HEK293 (cell line): ENCODE data around the gene AMIGO1.
"Not testable (repeated sequence)": the region's sequence is repeated elsewhere in the genome, so short reads cannot be mapped to it uniquely, and the experiment has no call there.

Source experiments
- CTCF ChIA-PET: fragments of 350-600 bp; formaldehyde crosslinking; extraction: SDS; loops from one replicate; lab custom pipeline; 2021; ENCODE audit warnings: antibody characterized with exemption; lab: Yijun Ruan, JAX
- POLR2A ChIA-PET: fragments of 300-600 bp; formaldehyde crosslinking; extraction: SDS; loops from one replicate; lab custom pipeline; 2020; ENCODE audit warnings: antibody characterized with exemption, inconsistent platforms; lab: Yijun Ruan, JAX
- H3K27ac ChIP-seq: fragments of 200-500 bp; sonication (Bioruptor generic); 2 replicates; pipeline ENCODE4 v1.5.1; 2014; ENCODE audit warnings: low read depth, low read length, control low read depth, inconsistent platforms; ENCODE audit errors: extremely low read depth
- H3K36me3 ChIP-seq, 2 experiments: fragments of 200-500 bp in 1 of 2; sonication (Bioruptor generic) in 1 of 2; 1 replicate in 1 of 2; 2 replicates in 1 of 2; pipeline ENCODE4 v1.5.1; 2014 to 2017; ENCODE audit warnings: inconsistent platforms in 2 of 2, low read length in 2 of 2; ENCODE audit not compliant: control insufficient read depth in 2 of 2, insufficient read depth in 1 of 2
- H3K4me1 ChIP-seq: fragments of 200-500 bp; sonication (Bioruptor generic); 2 replicates; pipeline ENCODE4 v1.5.1; 2014; ENCODE audit warnings: mild to moderate bottlenecking, low read length, inconsistent platforms; ENCODE audit not compliant: control insufficient read depth, insufficient read depth
- H3K4me3 ChIP-seq: 2 replicates; pipeline ENCODE4 v1.5.1; 2011; ENCODE audit warnings: low read depth, mild to moderate bottlenecking, control low read depth, low read length, moderate library complexity
- H3K9me3 ChIP-seq: fragments of 200-500 bp; sonication (Bioruptor generic); 2 replicates; pipeline ENCODE4 v1.5.1; 2014; ENCODE audit warnings: low read depth, low read length, inconsistent platforms; ENCODE audit not compliant: control insufficient read depth, insufficient read depth
- EGR2 ChIP-seq: fragments of 450-650 bp; formaldehyde crosslinking; IDR thresholded peaks from 2 replicates; pipeline ENCODE4 v1.5.1; 2016; ENCODE audit warnings: low read depth, missing biosample characterization, missing genetic modification characterization
- HOXC10 ChIP-seq: sonication (generic); formaldehyde crosslinking; IDR thresholded peaks from 2 replicates; pipeline ENCODE4 v1.8.1; 2023; ENCODE audit warnings: mild to moderate bottlenecking, missing genetic modification reagents
- OVOL3 ChIP-seq: fragments of 450-650 bp; formaldehyde crosslinking; IDR thresholded peaks from 2 replicates; pipeline ENCODE4 v1.5.1; 2016; ENCODE audit warnings: missing biosample characterization, missing genetic modification characterization
- YY1 ChIP-seq: fragments of 450-650 bp; formaldehyde crosslinking; IDR thresholded peaks from 2 replicates; pipeline ENCODE4 v1.5.1; 2018; ENCODE audit warnings: missing biosample characterization, missing genetic modification characterization
- ZNF214 ChIP-seq: fragments of 450-650 bp; formaldehyde crosslinking; IDR thresholded peaks from 2 replicates; pipeline ENCODE4 v1.5.1; 2017; ENCODE audit warnings: missing biosample characterization, mild to moderate bottlenecking, missing genetic modification characterization, borderline replicate concordance
- ZNF221 ChIP-seq: fragments of 450-650 bp; formaldehyde crosslinking; IDR thresholded peaks from 2 replicates; pipeline ENCODE4 v1.5.1; 2017; ENCODE audit warnings: missing biosample characterization, missing genetic modification characterization, borderline replicate concordance
- ZNF223 ChIP-seq: fragments of 450-650 bp; formaldehyde crosslinking; IDR thresholded peaks from 2 replicates; pipeline ENCODE4 v1.5.1; 2016; ENCODE audit warnings: missing biosample characterization, missing genetic modification characterization
- ZNF23 ChIP-seq: fragments of 450-650 bp; formaldehyde crosslinking; IDR thresholded peaks from 2 replicates; pipeline ENCODE4 v1.5.1; 2016; ENCODE audit warnings: missing biosample characterization, missing genetic modification characterization, borderline replicate concordance
- ZNF433 ChIP-seq: fragments of 450-650 bp; formaldehyde crosslinking; IDR thresholded peaks from 2 replicates; pipeline ENCODE4 v1.5.1; 2016; ENCODE audit warnings: missing biosample characterization, missing genetic modification characterization, low read depth
- ZNF654 ChIP-seq: fragments of 450-650 bp; formaldehyde crosslinking; IDR thresholded peaks from 2 replicates; pipeline ENCODE4 v1.5.1; 2016; ENCODE audit warnings: low read depth, missing biosample characterization, missing genetic modification characterization
- ZNF664 ChIP-seq: fragments of 450-650 bp; formaldehyde crosslinking; IDR thresholded peaks from 2 replicates; pipeline ENCODE4 v1.5.1; 2016; ENCODE audit warnings: missing biosample characterization, missing genetic modification characterization
- ZNF777 ChIP-seq: fragments of 450-650 bp; formaldehyde crosslinking; IDR thresholded peaks from 2 replicates; pipeline ENCODE4 v1.5.1; 2017; ENCODE audit warnings: missing biosample characterization, missing genetic modification characterization, borderline replicate concordance
- TF ChIP-seq, protein P1 (sequence below): fragments of 450-650 bp; formaldehyde crosslinking; IDR thresholded peaks from 2 replicates; pipeline ENCODE4 v1.5.1; 2016; ENCODE audit warnings: missing biosample characterization, missing genetic modification characterization
- TF ChIP-seq, protein P2 (sequence below): fragments of 450-650 bp; formaldehyde crosslinking; IDR thresholded peaks from 2 replicates; pipeline ENCODE4 v1.5.1; 2017; ENCODE audit warnings: missing biosample characterization, mild to moderate bottlenecking, missing genetic modification characterization, moderate library complexity

Gene AMIGO1

GRCh38 chr1:109475261-109475660 is 34.3 kb downstream of the AMIGO1 start:
- H3K27ac ChIP-seq: no peak overlapping the region
- TF ChIP-seq ZNF654 (tag by site-specific recombination) (no peak), ZNF223 (tag by site-specific recombination) (no peak), ZNF433 (no peak)
- TF ChIP-seq, all 188 proteins: peak for 0
- no peaks in the 10 kb centered on the region for H3K36me3 ChIP-seq
- no peak overlapping the region for H3K4me3 ChIP-seq
- POLR2A ChIA-PET: no interaction called here
- CTCF ChIA-PET: interaction anchor here (0.7 to 1.4 kb wide), 2 partner anchors 15 to 19 kb away, joined by 4 to 5 read pairs; partner anchors contain the start of gene CYB561D1
- no peaks in the 10 kb centered on the region for H3K9me3 ChIP-seq
- no peaks in the 10 kb centered on the region for H3K4me1 ChIP-seq

- no peaks in the 10 kb centered on the region for H3K4me1 ChIP-seq
- no peak for TF ChIP-seq YY1
- TF ChIP-seq, protein P1, sequence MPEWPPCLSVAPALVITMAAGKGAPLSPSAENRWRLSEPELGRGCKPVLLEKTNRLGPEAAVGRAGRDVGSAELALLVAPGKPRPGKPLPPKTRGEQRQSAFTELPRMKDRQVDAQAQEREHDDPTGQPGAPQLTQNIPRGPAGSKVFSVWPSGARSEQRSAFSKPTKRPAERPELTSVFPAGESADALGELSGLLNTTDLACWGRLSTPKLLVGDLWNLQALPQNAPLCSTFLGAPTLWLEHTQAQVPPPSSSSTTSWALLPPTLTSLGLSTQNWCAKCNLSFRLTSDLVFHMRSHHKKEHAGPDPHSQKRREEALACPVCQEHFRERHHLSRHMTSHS (tag by site-specific recombination): no peak
- TF ChIP-seq ZNF214: no peak
- TF ChIP-seq ZNF23 (tag by site-specific recombination): no peak
- no peak for TF ChIP-seq ZNF777 (tag by site-specific recombination)
- no peak for TF ChIP-seq OVOL3
- no peak for TF ChIP-seq EGR2 (tag by site-specific recombination)
- TF ChIP-seq HOXC10 (CRISPR knock-in tag): no peak
- TF ChIP-seq ZNF664 (tag by site-specific recombination): no peak
- TF ChIP-seq ZNF221 (tag by site-specific recombination): no peak
- no peaks in the 10 kb centered on the region for H3K9me3 ChIP-seq
- no peak overlapping the region for H3K27ac ChIP-seq
- H3K36me3 ChIP-seq: no peaks in the 10 kb centered on the region
- no peak overlapping the region for H3K4me3 ChIP-seq
- POLR2A ChIA-PET: no interaction called here
- CTCF ChIA-PET: interaction anchor here (0.7 to 1.4 kb wide), 2 partner anchors 15 to 20 kb away, joined by 4 to 5 read pairs; partner anchors contain the start of gene CYB561D1
These were observed 34.8 kb downstream of the AMIGO1 start for GRCh38 chr1:109474697-109475096.

- ChIA-PET CTCF (interaction anchor here (0.5 to 0.7 kb wide), 3 partner anchors 20 to 913 kb away, joined by 3 to 4 read pairs (median 3); partner anchors contain the start of gene EEIG2), POLR2A (interaction anchor here (0.8 kb wide), 1 partner anchor 10 kb away, joined by 5 read pairs; no protein-coding TSS in a partner anchor)
- not testable (repeated sequence) for H3K4me1 ChIP-seq, H3K9me3 ChIP-seq, H3K4me3 ChIP-seq, H3K36me3 ChIP-seq, H3K27ac ChIP-seq
These were observed 36.1 kb downstream of the AMIGO1 start for GRCh38 chr1:109473284-109474057.

- POLR2A ChIA-PET: no interaction called here
- no peak overlapping the region for H3K27ac ChIP-seq
- H3K36me3 ChIP-seq: no peaks in the 10 kb centered on the region
- CTCF ChIA-PET: interaction anchor here (0.5 to 0.7 kb wide), 2 partner anchors 231 to 913 kb away, joined by 3 to 4 read pairs; partner anchors contain the start of gene EEIG2
- TF ChIP-seq, protein P2, sequence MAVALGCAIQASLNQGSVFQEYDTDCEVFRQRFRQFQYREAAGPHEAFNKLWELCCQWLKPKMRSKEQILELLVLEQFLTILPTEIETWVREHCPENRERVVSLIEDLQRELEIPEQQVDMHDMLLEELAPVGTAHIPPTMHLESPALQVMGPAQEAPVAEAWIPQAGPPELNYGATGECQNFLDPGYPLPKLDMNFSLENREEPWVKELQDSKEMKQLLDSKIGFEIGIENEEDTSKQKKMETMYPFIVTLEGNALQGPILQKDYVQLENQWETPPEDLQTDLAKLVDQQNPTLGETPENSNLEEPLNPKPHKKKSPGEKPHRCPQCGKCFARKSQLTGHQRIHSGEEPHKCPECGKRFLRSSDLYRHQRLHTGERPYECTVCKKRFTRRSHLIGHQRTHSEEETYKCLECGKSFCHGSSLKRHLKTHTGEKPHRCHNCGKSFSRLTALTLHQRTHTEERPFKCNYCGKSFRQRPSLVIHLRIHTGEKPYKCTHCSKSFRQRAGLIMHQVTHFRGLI (tag by site-specific recombination): no peak
- H3K4me1 ChIP-seq: no peaks in the 10 kb centered on the region
- no peak overlapping the region for H3K4me3 ChIP-seq
- H3K9me3 ChIP-seq: no peaks in the 10 kb centered on the region
These were observed 36.7 kb downstream of the AMIGO1 start for GRCh38 chr1:109472779-109473178.
